Sigmoid colon (tissue), 7 donors: ENCODE results near the gene HBS1L. TPM values are rescaled to one million over a fixed set of nuclear protein-coding genes. Genes with fewer than 3 reads are reported as not detected.
A peak's percentile ranks its signal among the peaks of the same experiment; 100 is the strongest.

Experiments used
- DNase-seq: peaks from one replicate; pipeline ENCODE4 v3.0.0-alpha.2; 2019
- H3K27ac ChIP-seq, 4 donors: fragments of 200-600 bp; sonication (generic); one replicate each; pipeline ENCODE4 v1.5.1; 2016 to 2019; ENCODE audit warnings: mild to moderate bottlenecking in 1 of 4
- H3K27me3 ChIP-seq, 3 donors: fragments of 200-600 bp; sonication (generic); one replicate each; pipeline ENCODE4 v1.5.1; 2019; ENCODE audit warnings: mild to moderate bottlenecking in 1 of 3
- H3K36me3 ChIP-seq, 4 donors: fragments of 200-600 bp; sonication (generic); one replicate each; pipeline ENCODE4 v1.5.1; 2016 to 2019
- H3K4me1 ChIP-seq, 4 donors: fragments of 200-600 bp; sonication (generic); one replicate each; pipeline ENCODE4 v1.5.1; 2017 to 2019
- H3K4me3 ChIP-seq, 4 donors: fragments of 200-600 bp; sonication (generic); one replicate each; pipeline ENCODE4 v1.5.1; 2017 to 2019; ENCODE audit warnings: mild to moderate bottlenecking in 2 of 4, moderate library complexity in 1 of 4
- H3K9me3 ChIP-seq, 4 donors: fragments of 200-600 bp in 3 of 4; sonication (generic) in 3 of 4; one replicate each; pipeline versions ENCODE4 v1.5.1 to v1.6.1; 2013 to 2019
- CTCF ChIP-seq, 4 experiments: fragments of 450-650 bp in 3 of 4; fragments of 200-600 bp in 1 of 4; IDR thresholded peaks; one replicate each; pipeline ENCODE4 v1.5.1; 2016 to 2019; ENCODE audit warnings: antibody characterized with exemption in 4 of 4, mild to moderate bottlenecking in 3 of 4, moderate library complexity in 2 of 4
- EP300 ChIP-seq, 4 donors: sonication (generic); formaldehyde crosslinking; IDR thresholded peaks; one replicate each; pipeline ENCODE4 v1.6.1; 2017; ENCODE audit warnings: antibody characterized with exemption in 4 of 4
- POLR2A ChIP-seq, 2 donors: fragments of 450-650 bp; IDR thresholded peaks; one replicate each; pipeline ENCODE4 v1.6.1; 2016; ENCODE audit warnings: antibody characterized with exemption in 2 of 2, mild to moderate bottlenecking in 2 of 2, moderate library complexity in 2 of 2
- POLR2AphosphoS5 ChIP-seq, 4 donors: sonication (generic); formaldehyde crosslinking; IDR thresholded peaks; one replicate each; pipeline ENCODE4 v1.6.1; 2017; ENCODE audit warnings: antibody characterized with exemption in 4 of 4
- WGBS, 2 donors: extraction: QIAGEN DNeasy Blood & Tissue Kit; methylation state at CpG; one replicate each; pipeline ENCODE4 v1.1.7; 2013; 5-methylcytosine and 5-hydroxymethylcytosine counted together
- intact Hi-C: fragments of 100-400 bp; cut with DNase I; formaldehyde crosslinking; loops from one replicate; pipeline ENCODE4 v1.15.1; 2023
- polyA plus RNA-seq, 3 donors: library from polyadenylated mRNA; stranded (reverse); fragments of 200-250 nt; gene quantifications; one replicate each; pipeline ENCODE4 v1.2.3, GENCODE V29; 2013
- total RNA-seq, 4 donors: library from RNA; depleted of rRNA; stranded (reverse); fragments of >200 nt; gene quantifications; one replicate each; pipeline ENCODE4 v1.1.0, GENCODE V29; 2016
- donor health status: healthy with polysubstance abuse.
- donor health status: Bipolar disorder and iron deficiency.
- donor health status: healthy.

The HBS1L gene
- total and polyA plus RNA-seq, 7 donors, result 14.4 to 61.9 (median 37.1) TPM

GRCh38 chr6:135006386-135006914 is 48.2 kb downstream of the HBS1L start:
- H3K4me1 ChIP-seq, result no peaks in the 10 kb centered on the region
- H3K4me3 ChIP-seq, result no peak overlapping the region
- TF ChIP-seq POLR2A (IDR thresholded peaks at IDR 0.05) (no peak), CTCF (IDR thresholded peaks at IDR 0.05) (no peak), POLR2AphosphoS5 (IDR thresholded peaks at IDR 0.05) (no peak)
- no peaks in the 10 kb centered on the region for H3K27me3 ChIP-seq
- H3K27ac ChIP-seq, result no peak overlapping the region
- intact Hi-C loops, result no loop called here
- 88 to 95% methylated on average over 3 of the region's 3 CpGs for WGBS, 2 donors
- H3K9me3 ChIP-seq, result no peaks in the 10 kb centered on the region
- no peak for DNase-seq
- peaks cover 0 to 6% (median 0%) of the 10 kb centered on the region in 4 donors for H3K36me3 ChIP-seq

GRCh38 chr6:135004399-135004798 is 50.2 kb downstream of the HBS1L start:
- H3K27ac ChIP-seq, result no peak overlapping the region
- DNase-seq, result no peak
- no peaks in the 10 kb centered on the region for H3K4me1 ChIP-seq
- peaks cover 0 to 14% (median 0%) of the 10 kb centered on the region in 4 donors for H3K36me3 ChIP-seq
- H3K27me3 ChIP-seq, result no peaks in the 10 kb centered on the region
- no peak overlapping the region for H3K4me3 ChIP-seq
- TF ChIP-seq POLR2AphosphoS5 (IDR thresholded peaks at IDR 0.05) (no peak), CTCF (IDR thresholded peaks at IDR 0.05) (no peak), EP300 (IDR thresholded peaks at IDR 0.05) (no peak), POLR2A (IDR thresholded peaks at IDR 0.05) (no peak)
- WGBS, 2 donors, result 90 to 96% methylated on average over 2 of the region's 2 CpGs
- intact Hi-C loops, result no loop called here
- H3K9me3 ChIP-seq, result no peaks in the 10 kb centered on the region

DNA sequence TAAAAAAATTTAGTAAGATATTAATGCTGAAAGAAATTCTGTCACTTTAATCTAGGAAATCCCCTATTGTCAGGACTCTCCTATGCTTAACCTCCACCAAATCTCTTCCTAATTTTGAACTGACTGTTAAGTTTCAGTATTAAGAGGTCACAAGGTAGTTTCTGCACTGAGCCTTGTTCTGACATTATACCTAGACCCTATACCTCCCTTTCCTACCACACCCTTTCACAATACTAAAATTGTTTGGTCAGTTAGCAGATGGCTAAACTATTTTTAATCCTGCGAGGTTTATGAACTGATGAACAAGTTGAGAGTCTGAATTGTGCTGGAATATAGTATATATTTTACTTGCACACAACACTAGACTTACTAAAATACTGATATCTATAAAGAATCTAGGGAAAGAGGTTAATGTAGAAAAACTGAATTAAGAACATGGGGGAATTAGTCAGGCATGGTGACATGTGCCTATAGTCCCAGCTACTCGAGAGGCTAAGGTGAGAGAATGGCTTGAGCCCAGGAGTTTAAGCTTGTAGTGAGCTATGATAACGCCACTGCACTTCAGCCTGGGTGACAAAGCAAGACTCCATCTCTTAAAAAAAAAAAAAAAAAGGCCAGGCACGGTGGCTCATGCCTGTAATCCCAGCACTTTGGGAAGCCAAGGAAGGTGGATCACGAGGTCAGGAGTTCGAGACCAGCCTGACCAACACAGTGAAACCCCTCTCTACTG is 51.5 kb downstream of the HBS1L start:
- 84 to 85% methylated on average over 6 of the region's 6 CpGs for WGBS, 2 donors
- intact Hi-C loops, result no loop called here

DNA sequence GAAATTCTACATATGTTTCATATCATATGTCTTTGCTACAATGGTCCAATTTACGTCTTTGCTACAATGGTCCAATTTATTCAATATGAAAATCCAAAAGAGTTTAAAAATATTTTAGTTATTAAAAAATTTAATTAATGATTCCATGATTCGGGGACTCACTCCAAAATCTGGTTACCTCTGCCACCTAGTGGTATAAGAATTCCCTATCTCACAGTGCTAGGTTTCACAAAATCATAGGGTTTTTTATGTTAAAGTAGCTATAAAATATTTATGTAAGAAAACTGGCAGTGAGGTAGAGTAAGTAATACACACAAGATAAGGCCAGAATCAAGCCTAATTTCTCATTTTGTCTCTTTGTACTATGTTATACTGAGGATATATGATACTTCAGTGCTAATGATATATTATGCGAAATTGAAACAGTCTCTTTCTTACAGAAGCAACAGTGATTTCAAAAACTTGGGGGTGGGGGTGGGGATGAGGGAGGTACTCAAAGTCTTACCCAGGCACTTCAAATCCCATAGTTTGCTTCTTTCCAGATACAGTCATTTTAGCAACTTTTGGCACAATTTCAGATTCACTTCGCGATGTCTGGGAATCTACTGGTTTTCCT is 52.3 kb downstream of the HBS1L start:
- no peak for DNase-seq
- TF ChIP-seq EP300 (IDR thresholded peaks at IDR 0.05) (no peak), POLR2AphosphoS5 (IDR thresholded peaks at IDR 0.05) (no peak), CTCF (IDR thresholded peaks at IDR 0.05) (peak in 2 of 4 experiments; percentile 20 to 36), POLR2A (IDR thresholded peaks at IDR 0.05) (no peak)
- Histone ChIP-seq H3K27me3 (no peaks in the 10 kb centered on the region), H3K4me3 (no peak overlapping the region), H3K9me3 (no peaks in the 10 kb centered on the region), H3K36me3 (peaks cover 0 to 18% (median 3%) of the 10 kb centered on the region in 4 donors), H3K4me1 (no peaks in the 10 kb centered on the region), H3K27ac (no peak overlapping the region)
- intact Hi-C loops, result no loop called here
- WGBS, 2 donors, result 81 to 83% methylated on average over 5 of the region's 5 CpGs

More for the DNA sequence above, 51.5 kb downstream of the HBS1L start:
- TF ChIP-seq POLR2A (IDR thresholded peaks at IDR 0.05), result no peak
- no peak for TF ChIP-seq EP300 (IDR thresholded peaks at IDR 0.05)
- no peak for TF ChIP-seq CTCF (IDR thresholded peaks at IDR 0.05)
- no peak for TF ChIP-seq POLR2AphosphoS5 (IDR thresholded peaks at IDR 0.05)
- Histone ChIP-seq H3K27me3 (no peaks in the 10 kb centered on the region), H3K9me3 (no peaks in the 10 kb centered on the region), H3K36me3 (peaks cover 0 to 14% (median 0%) of the 10 kb centered on the region in 4 donors), H3K4me3 (no peak overlapping the region), H3K4me1 (no peaks in the 10 kb centered on the region), H3K27ac (no peak overlapping the region)
- no peak for DNase-seq
